Activated naive CD4-positive, alpha-beta T cell treated with anti-CD3 and anti-CD28 coated beads, Interleukin-2, amount 50 U/mL, for 72 hours (primary cell): ENCODE data around the gene TMF1. TPM values are rescaled to one million over a fixed set of nuclear protein-coding genes. Genes with fewer than 3 reads are reported as not detected.
A peak's percentile ranks its signal among the peaks of the same experiment; 100 is the strongest.

Experiments
- ATAC-seq, 2 donors: fragments of 150-1000 bp; cut with Tn5 transposase; 2 replicates each; pipeline ENCODE4 v1.10.0; 2021; ENCODE audit warnings: mild to moderate bottlenecking in 2 of 2, moderate library complexity in 2 of 2
- DNase-seq, 2 donors: peaks; one replicate each; pipeline ENCODE4 v3.0.0; 2021 to 2022; ENCODE audit warnings: low spot score in 2 of 2
- H3K27ac Mint-ChIP-seq, 2 donors: one replicate each; pipeline ENCODE4 v1.8.0; 2022; ENCODE audit warnings: mild to moderate bottlenecking in 2 of 2, mixed read lengths in 2 of 2
- H3K36me3 Mint-ChIP-seq, 2 donors: one replicate each; pipeline ENCODE4 v1.8.0; 2022; ENCODE audit warnings: mixed read lengths in 2 of 2
- H3K9me3 Mint-ChIP-seq, 2 donors: one replicate each; pipeline ENCODE4 v1.8.0; 2022; ENCODE audit warnings: mixed read lengths in 2 of 2
- total RNA-seq, 2 donors: library from RNA; stranded (reverse); gene quantifications; one replicate each; pipeline ENCODE4 v1.2.3, GENCODE V29; 2022

Gene TMF1
- total RNA-seq, 2 donors from 2014 or later = 43.2 to 44.3 TPM

DNA sequence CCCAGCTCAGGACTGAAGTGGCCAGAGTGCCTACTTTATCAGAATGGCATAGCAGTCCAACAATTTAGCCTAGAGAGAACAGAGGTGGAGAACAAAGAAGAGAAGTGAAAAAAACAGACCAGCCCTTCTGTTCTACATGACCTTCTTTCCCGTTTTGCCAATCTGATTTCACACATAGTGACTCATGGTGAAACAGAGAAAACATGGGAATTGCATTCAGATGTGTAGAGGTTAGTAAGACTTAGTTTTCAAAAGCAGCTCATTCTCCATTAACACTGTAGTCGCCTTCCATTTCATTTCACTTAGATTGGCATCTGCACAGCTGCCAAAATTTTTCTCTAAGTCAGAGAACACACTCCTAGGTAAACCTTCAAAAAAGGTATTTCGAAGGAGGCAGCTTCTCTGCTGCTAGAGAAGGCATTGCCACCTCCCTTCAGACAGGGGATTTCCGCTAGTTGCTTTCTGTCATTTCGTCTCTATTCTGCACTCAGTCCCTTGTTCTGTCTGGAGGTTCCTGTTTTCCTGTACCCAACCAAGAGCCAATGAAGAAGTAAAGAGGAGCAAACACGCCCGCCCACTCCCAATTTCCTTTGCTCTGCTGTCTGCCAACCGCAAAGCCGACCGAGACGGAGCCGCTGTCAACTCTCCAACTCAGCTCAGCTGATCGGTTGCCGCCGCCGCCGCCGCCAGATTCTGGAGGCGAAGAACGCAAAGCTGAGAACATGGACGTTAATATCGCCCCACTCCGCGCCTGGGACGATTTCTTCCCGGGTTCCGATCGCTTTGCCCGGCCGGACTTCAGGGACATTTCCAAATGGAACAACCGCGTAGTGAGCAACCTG is 32.4 kb upstream of the TMF1 start, which contains the start of gene ARL6IP5:
Gene ARL6IP5, plus strand, starts transcription at position 612 of the 842 bp plus-strand sequence. Its CDS starts 111 bp downstream, at position 723.
- Mint-ChIP-seq H3K9me3 (no peaks in the 10 kb centered on the region), H3K36me3 (peaks cover 25 to 32% of the 10 kb centered on the region in 2 donors), H3K27ac (peak within 1 kb of the TSS; percentile 92 to 99)
- peak; percentile 47 to 68 for ATAC-seq
- peak; percentile 86 to 89 for DNase-seq

DNA sequence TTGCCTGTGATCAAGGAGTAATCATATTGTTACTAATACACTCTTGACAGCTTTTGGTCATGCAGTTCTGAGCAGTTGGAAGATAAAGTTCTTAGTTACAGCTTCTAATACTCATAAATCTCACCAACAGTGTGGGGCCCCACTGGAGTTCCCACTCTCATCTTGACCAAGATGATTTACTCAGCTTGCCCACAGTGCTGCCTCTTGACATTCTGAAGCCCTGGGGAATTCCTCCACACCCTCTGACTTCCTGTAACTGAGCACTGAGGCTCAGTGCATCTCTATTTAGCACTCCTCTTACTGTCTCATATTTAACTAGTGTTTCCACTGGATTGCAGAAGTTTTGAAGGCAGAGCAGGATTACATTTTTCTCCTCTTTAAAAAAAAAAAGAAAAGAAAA is 30.7 kb upstream of the TMF1 start:
- H3K9me3 Mint-ChIP-seq = no peaks in the 10 kb centered on the region
- peak overlapping the region; percentile 99 for H3K27ac Mint-ChIP-seq
- H3K36me3 Mint-ChIP-seq = peaks cover 25 to 34% of the 10 kb centered on the region in 2 donors
- peak; percentile 72 to 73 for ATAC-seq
- peak; percentile 56 to 82 for DNase-seq

DNA sequence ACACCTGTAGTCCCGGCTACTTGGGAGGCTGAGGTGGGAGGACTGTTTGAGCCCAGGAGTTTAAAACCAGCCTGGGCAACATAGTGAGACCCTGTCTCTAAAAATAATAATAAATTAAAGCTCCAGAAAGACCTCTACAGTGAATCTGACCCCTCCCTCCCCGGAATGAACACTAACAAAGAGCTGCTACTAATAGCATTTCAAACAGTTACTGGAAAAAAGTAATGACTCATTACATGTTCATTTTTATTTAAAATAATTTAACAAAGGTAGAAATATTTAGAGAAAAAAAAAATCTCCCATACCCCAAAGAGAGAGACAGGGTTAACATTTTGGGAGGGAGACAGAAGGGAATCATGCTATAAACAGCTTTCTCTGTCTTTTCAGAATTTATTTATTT is 30.2 kb upstream of the TMF1 start:
- Mint-ChIP-seq H3K27ac (peak overlapping the region; percentile 99), H3K9me3 (no peaks in the 10 kb centered on the region), H3K36me3 (peaks cover 25 to 38% of the 10 kb centered on the region in 2 donors)
- DNase-seq (no peak), ATAC-seq (no peak)

DNA sequence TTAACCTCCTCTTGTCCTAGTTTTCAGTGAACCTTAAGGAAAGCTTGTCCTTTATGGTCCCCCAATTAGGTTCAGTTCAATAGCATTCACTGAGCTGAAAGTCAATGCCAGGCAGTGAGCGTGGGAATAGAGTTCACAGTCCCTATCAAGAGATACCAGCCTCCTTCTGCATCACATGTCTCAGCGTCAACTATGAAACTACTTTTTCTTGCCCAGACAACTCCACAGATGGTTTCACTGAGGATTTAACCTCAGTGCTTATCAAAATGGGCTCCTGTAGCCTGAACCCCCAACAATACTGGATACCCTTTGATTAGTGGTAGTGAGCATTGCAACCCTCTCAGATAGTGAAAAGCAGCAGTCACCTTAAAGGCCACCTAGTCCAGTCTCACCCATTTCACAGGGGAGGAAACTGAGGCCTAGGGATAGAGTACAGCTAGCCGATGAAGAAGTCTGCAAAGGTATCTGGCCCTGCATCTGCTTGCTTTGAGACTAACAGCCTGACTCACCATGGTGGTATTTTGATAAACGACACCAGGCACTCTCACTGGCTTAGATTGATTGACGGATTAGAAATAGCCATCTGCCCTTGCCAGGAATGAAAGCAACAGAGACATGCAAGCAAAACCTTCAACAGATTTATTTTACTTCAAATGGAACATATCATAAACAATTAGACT is 29.6 kb upstream of the TMF1 start:
- ATAC-seq (no peak), DNase-seq (no peak)
- Mint-ChIP-seq H3K27ac (peak overlapping the region; percentile 99), H3K9me3 (no peaks in the 10 kb centered on the region), H3K36me3 (peaks cover 25 to 40% of the 10 kb centered on the region in 2 donors)

DNA sequence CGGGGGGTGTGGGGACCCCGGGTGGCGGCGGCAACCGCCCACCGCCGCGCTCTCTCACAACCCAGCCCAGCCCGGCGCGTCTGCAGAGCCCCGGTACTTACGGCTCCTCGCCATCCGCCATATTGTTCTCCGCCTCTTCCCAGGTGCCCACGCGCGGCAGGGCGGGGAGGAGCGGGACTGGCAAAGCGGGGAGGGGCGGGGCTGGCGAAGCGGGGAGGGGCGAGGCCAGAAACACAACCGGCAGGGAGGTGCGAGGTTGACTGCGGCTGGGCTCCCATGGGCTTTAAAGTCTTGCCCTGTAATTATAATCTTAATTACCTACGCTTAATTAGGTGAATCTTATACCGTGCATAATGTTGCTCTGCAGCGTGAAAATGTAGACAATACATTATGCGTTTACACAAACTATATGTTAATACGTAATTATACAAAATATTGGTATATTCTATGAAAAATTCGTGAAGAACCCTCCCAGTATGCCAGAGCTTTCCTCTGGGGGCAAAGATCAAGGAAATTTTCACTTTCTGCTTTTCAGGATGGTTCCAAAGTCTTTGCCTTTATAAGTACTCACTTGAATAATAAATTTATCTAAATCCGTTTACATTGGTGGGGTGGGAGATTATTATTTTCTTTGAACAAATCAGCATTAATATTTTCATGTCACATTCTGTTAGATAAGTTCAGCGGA is 28.2 kb upstream of the TMF1 start, which contains the start of gene UBA3:
Gene UBA3, minus strand, starts transcription at position 133 of the 688 bp plus-strand sequence. Its CDS starts 12 bp downstream, at position 121.
- H3K36me3 Mint-ChIP-seq = peaks cover 17 to 36% of the 10 kb centered on the region in 2 donors
- H3K27ac Mint-ChIP-seq = peak within 1 kb of the TSS; percentile 70 to 99
- ATAC-seq = peak; percentile 55 to 63
- DNase-seq = peak; percentile 82 to 86
- H3K9me3 Mint-ChIP-seq = no peaks in the 10 kb centered on the region

DNA sequence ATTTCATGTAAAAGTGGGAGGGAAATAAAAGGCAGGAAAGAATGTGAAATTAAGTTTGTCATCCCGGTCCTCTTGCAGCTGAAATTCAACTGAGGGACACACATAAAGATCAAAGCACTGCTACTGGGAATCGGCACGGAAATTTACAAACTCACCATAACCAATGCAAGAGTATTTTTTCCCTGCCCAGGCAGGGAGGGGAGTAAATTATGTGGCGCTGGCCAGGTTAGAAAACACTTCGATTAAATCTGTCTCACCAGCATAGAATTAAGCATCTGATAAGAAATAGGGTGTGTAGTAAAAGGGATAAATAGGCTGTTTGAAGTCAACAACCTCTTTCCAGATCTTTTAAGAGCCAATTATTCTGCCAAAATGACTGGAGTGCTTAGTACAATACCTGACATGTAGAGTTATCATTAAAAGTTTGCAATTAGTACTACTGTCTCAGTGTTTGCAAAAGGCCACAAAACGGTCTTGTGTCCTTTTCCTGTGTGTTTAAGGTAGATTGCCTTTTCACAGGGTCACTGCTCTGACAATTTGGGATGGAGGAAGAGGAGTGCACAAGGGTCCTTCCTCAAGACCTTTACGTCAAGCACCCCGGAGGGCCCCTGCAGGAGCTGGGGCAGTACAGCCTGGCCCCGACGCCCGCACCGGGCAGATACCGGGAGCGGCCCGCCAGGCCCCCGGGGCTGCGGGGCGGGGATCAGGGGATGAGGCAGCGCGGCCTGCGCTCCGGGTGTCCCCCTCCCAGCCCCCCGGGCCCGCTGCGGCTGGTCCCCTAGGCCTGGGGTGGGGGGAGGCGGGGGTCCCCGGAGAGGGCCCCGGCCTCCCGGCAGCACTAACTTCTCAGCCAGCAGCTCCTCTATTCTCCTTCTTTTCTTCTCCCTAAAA is 27.4 kb upstream of the TMF1 start:
- no peak for ATAC-seq

DNA sequence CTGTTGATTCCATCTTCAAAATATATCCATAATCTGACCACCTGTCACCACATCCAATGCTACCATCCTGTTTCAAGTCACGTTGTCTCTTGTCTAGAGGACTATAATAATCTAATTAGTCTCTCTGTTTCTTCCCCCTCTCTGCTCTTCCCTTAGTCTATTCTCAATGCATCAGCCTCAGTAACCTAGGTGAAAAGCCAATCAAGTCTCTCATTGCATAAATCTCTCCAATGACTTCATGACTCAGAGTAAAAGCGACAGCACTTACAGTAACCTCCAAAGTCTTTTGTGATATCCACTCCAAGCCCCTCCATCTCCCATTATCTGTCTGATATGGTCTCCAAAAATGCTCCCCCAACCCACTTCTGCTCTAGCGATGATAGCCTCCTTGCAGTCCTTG is 20.8 kb upstream of the TMF1 start:
- H3K36me3 Mint-ChIP-seq = peaks cover 18 to 52% of the 10 kb centered on the region in 2 donors
- H3K27ac Mint-ChIP-seq = peak overlapping the region in 1 of 2 donors; percentile 2
- DNase-seq (no peak), ATAC-seq (peak; percentile 13 to 38)
- no peaks in the 10 kb centered on the region for H3K9me3 Mint-ChIP-seq

More for the DNA sequence above, 27.4 kb upstream of the TMF1 start:
- H3K27ac Mint-ChIP-seq = peak overlapping the region; percentile 70 to 99
- no peaks in the 10 kb centered on the region for H3K9me3 Mint-ChIP-seq
- no peak for DNase-seq
- peaks cover 9 to 31% of the 10 kb centered on the region in 2 donors for H3K36me3 Mint-ChIP-seq

DNA sequence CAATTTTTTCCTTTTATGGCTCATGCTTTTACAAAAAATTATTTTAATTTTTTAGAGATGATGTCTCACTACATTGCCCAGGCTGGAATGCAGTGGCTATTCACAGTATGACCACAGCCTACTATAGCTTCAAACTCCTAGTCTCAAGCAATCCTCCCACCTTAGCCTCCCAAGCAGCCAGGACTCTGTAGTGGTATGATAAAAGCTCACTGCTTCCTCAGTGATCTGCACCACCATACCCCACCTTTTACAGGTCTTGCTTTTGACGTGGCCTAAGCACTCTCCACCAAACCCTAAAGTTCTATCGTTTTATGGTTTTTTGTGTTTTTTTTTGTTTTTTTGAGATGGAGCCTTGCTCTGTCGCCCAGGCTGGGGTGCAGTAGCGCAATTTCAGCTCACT is 14.0 kb upstream of the TMF1 start:
- no peaks in the 10 kb centered on the region for H3K9me3 Mint-ChIP-seq
- H3K36me3 Mint-ChIP-seq = peaks cover 12 to 26% of the 10 kb centered on the region in 2 donors
- ATAC-seq = peak in 1 of 2 donors; percentile 46
- DNase-seq = no peak
- peak overlapping the region; percentile 63 to 71 for H3K27ac Mint-ChIP-seq

DNA sequence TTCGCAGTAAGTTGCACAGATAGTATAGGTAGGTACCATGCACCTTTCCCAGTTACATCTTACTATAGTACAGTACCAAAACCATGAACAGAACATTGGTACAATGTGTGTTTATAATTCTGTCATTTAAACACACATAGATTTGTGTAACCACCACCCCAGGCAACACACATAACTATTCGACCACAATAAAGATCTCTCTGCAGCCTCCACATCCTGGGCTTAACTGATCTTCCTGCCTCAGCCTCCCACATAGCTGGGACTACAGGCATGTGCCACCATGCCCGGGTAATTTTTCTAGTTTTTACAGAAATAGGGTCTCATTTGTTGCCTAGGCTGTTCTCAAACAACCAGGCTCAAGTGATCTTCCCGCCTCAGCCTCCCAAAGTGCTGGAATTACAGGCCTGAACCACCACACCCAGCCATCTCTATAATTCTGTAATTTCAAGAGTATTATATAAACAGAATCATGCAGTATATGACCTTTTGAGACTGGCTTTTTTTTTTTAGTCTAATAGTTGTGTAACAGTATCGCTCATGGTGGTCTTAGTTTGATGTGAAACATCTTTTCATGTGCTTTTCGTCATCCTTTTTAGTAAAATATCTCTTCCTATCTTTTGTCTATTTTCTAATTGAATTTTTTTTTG is 13.3 kb upstream of the TMF1 start:
- Mint-ChIP-seq H3K36me3 (peaks cover 13 to 26% of the 10 kb centered on the region in 2 donors), H3K27ac (peak overlapping the region; percentile 63 to 71), H3K9me3 (no peaks in the 10 kb centered on the region)
- ATAC-seq = peak; percentile 86 to 89
- no peak for DNase-seq

DNA sequence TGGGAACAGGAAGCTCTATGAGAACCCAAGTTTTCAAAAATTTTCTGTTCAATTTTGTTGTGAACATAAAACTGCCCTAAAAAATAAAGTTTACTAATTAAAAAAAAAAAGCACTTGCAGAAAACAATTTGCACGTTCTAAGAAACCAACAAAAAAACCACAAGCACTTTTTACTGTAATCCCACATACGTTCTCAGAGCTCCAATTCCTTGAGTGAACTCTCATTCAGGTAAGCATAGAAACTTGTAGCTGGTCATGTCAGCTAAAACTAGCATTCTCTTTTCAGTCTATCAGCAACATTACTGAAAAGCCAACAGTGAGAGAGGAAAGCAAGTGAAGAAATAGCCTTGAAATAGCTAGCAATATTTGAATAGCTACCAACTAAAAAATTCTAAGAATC is 11.5 kb upstream of the TMF1 start:
- Mint-ChIP-seq H3K36me3 (peaks cover 26 to 40% of the 10 kb centered on the region in 2 donors), H3K9me3 (peaks cover 4 to 8% of the 10 kb centered on the region in 2 donors), H3K27ac (peak overlapping the region in 1 of 2 donors; percentile 11)
- no peak for DNase-seq
- no peak for ATAC-seq

DNA sequence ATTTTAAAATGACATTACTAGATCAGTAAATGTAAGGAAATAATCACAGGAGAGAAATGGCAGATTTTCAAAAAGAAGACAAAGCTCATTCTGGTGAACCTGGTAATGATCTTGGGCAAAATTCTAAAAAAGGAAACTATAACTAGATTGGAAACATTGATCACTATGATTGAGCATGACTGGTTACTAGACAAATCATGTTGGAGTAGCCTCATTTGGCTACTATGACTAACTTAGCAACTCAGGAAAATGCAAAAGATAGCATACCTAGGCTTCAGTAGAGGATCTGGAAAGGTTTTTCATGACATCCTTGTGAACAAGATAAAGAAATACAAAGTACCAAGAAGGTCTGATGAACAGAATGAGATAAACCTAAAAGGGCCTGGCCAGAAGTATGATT is 7.6 kb upstream of the TMF1 start:
- no peak for DNase-seq
- H3K9me3 Mint-ChIP-seq = peaks cover 4 to 8% of the 10 kb centered on the region in 2 donors
- H3K36me3 Mint-ChIP-seq = peaks cover 31 to 34% of the 10 kb centered on the region in 2 donors
- H3K27ac Mint-ChIP-seq = peak overlapping the region; percentile 65 to 87
- ATAC-seq = peak; percentile 87 to 90

DNA sequence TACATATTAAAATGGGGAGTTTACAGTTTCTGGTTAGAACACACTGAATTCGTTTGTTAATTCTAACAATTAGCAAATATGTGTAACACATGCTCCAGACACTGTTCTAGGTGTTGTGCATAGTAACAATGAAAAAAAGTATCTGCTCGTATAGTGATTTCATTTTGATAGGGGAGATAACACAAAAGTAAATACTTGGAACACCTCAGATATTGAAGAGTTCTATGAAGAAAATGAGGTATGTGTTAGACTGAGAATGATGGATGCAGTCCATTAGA is 6.8 kb upstream of the TMF1 start:
- ATAC-seq (peak; percentile 6 to 20), DNase-seq (no peak)
- Mint-ChIP-seq H3K27ac (peak overlapping the region; percentile 65 to 87), H3K36me3 (peaks cover 31 to 34% of the 10 kb centered on the region in 2 donors), H3K9me3 (peaks cover 4 to 8% of the 10 kb centered on the region in 2 donors)

DNA sequence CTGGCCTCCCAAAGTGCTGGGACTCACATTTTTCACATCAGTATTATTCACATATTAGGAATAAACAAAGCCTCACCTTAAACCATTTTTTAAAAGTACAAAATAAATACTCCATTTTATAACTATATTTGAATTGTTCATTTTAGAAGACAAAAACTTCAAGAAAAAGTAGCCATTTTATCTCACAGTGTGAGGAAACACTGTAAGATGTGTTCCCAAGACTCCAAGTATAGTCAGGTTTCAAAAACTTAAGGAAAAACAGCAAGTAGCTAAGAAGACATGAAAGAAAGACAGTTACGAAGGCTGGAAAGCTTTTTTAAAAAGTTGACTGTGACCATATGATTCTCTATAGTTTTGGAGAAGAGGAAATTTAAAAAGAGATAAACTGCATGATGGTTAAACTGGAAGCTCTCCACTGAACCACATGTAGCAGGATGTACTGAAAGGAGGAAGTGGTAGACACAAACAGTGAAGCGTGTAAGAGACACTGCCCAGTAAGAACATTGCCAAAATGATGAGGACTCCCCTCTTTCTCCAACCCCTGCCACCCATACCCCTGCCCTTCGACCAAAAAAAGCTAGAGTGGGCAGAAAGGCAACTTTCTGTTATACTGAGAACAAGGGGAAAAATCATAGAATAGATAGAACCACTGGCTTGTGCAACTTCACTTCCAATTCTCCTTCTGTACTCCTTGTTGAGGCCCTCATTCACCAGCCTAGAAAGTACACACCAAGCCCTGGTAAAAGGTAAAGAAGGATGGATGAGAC is 6.2 kb upstream of the TMF1 start:
- ATAC-seq (peak; percentile 30 to 76), DNase-seq (no peak)
- peaks cover 31 to 34% of the 10 kb centered on the region in 2 donors for H3K36me3 Mint-ChIP-seq
- peak overlapping the region; percentile 81 to 87 for H3K27ac Mint-ChIP-seq
- H3K9me3 Mint-ChIP-seq = peaks cover 4 to 8% of the 10 kb centered on the region in 2 donors

DNA sequence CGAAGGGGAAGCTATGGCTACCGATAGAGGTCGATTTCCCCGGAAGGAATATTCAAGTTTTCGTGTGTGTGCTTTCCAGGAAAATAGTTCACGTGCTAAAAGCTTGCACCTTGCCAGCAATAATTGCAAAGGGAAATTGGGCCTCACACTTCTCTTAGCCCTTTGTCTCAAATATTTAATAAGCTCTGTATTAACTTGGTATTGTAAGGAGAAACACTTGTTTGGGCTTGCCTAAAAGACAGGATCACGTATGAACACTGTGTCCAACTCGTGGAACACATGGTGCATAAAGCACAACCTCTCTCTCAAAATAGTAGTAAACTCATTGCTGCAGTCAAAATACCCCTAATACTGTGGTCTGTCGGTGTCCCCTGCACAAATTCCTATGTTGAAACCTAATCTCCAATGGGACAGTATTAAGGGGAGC is 352 bp upstream of the TMF1 start:
- no peaks in the 10 kb centered on the region for H3K9me3 Mint-ChIP-seq
- DNase-seq (no peak), ATAC-seq (peak in 1 of 2 donors; percentile 10)
- peak overlapping the region; percentile 98 to 100 for H3K27ac Mint-ChIP-seq
- H3K36me3 Mint-ChIP-seq = peaks cover 25 to 29% of the 10 kb centered on the region in 2 donors

DNA sequence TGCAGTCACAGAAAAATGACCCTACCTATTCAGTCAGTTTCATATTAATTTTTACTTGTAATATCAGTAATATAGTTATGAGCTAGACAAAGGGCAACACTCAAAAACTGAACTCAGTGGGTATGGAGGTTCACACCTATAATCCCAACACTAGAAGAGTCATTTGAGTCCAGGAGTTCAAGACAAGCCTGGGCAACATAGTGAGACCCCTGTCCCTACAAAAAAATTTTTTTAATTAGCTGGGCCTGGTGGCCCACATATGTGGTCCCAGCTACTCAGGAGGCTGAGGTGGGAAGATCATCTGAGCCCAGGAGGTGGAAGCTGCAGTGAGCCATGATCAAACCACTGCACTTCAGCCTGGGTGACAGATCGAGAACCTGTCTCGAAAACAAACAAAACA is 3.1 kb downstream of the TMF1 start:
- DNase-seq (no peak), ATAC-seq (no peak)
- no peaks in the 10 kb centered on the region for H3K9me3 Mint-ChIP-seq
- peaks cover 28 to 38% of the 10 kb centered on the region in 2 donors for H3K36me3 Mint-ChIP-seq
- no peak overlapping the region for H3K27ac Mint-ChIP-seq
